ENCODE data around the gene IFNB1. TPM values are rescaled to one million over a fixed set of nuclear protein-coding genes. Genes with fewer than 3 reads are reported as not detected.

Gene IFNB1
- total and polyA plus RNA-seq, 7 donors = 0.20 TPM; not detected in 6

- intact Hi-C loops (cut with DNase I) = no loop called here
- 39% methylated on average over 2 of the region's 2 CpGs for WGBS, 2 donors
- DNase-seq = no peak
- Histone ChIP-seq H3K9me3 (no peaks in the 10 kb centered on the region), H3K27ac (no peak overlapping the region), H3K4me3 (no peak overlapping the region), H3K4me1 (no peaks in the 10 kb centered on the region), H3K27me3 (no peaks in the 10 kb centered on the region), H3K36me3 (no peaks in the 10 kb centered on the region)
- TF ChIP-seq POLR2AphosphoS5 (IDR thresholded peaks at IDR 0.05) (no peak), CTCF (IDR thresholded peaks at IDR 0.05) (no peak), EP300 (IDR thresholded peaks at IDR 0.05) (no peak), POLR2A (IDR thresholded peaks at IDR 0.05) (no peak)
Observed at GRCh38 chr9:21060919-21061561, 16.7 kb downstream of the IFNB1 start.

GRCh38 chr9:21056931-21057330, 20.8 kb downstream of the IFNB1 start:
- intact Hi-C loops (cut with DNase I) = no loop called here
- H3K36me3 ChIP-seq = no peaks in the 10 kb centered on the region
- 15 to 50% methylated on average over 1 of the region's 1 CpG for WGBS, 2 donors
- no peak overlapping the region for H3K4me3 ChIP-seq
- DNase-seq = no peak
- no peak overlapping the region for H3K27ac ChIP-seq
- TF ChIP-seq CTCF (IDR thresholded peaks at IDR 0.05) (no peak), EP300 (IDR thresholded peaks at IDR 0.05) (no peak), POLR2A (IDR thresholded peaks at IDR 0.05) (no peak), POLR2AphosphoS5 (IDR thresholded peaks at IDR 0.05) (no peak)
- H3K27me3 ChIP-seq = no peaks in the 10 kb centered on the region
- H3K4me1 ChIP-seq = no peaks in the 10 kb centered on the region
- H3K9me3 ChIP-seq = no peaks in the 10 kb centered on the region

- WGBS, 2 donors = 31 to 39% methylated on average over 2 of the region's 2 CpGs
- TF ChIP-seq EP300 (IDR thresholded peaks at IDR 0.05) (no peak), POLR2AphosphoS5 (IDR thresholded peaks at IDR 0.05) (no peak)
- no peak overlapping the region for H3K27ac ChIP-seq
- no peaks in the 10 kb centered on the region for H3K9me3 ChIP-seq
- H3K4me3 ChIP-seq = no peak overlapping the region
- no peaks in the 10 kb centered on the region for H3K36me3 ChIP-seq
- no peak for DNase-seq
- intact Hi-C loops (cut with DNase I) = no loop called here
- no peaks in the 10 kb centered on the region for H3K4me1 ChIP-seq
- no peaks in the 10 kb centered on the region for H3K27me3 ChIP-seq
Observed at GRCh38 chr9:21053851-21054250, 23.9 kb downstream of the IFNB1 start.

GRCh38 chr9:21047281-21047691, 30.5 kb downstream of the IFNB1 start:
- no peak overlapping the region for H3K27ac ChIP-seq
- DNase-seq = no peak
- 70 to 83% methylated on average over 2 of the region's 2 CpGs for WGBS, 2 donors
- H3K36me3 ChIP-seq = no peaks in the 10 kb centered on the region
- H3K4me3 ChIP-seq = no peak overlapping the region
- no peak for TF ChIP-seq EP300 (IDR thresholded peaks at IDR 0.05)
- no peak for TF ChIP-seq CTCF (IDR thresholded peaks at IDR 0.05)
- no peak for TF ChIP-seq POLR2AphosphoS5 (IDR thresholded peaks at IDR 0.05)
- TF ChIP-seq POLR2A (IDR thresholded peaks at IDR 0.05) = no peak
- no peaks in the 10 kb centered on the region for H3K9me3 ChIP-seq
- no peaks in the 10 kb centered on the region for H3K4me1 ChIP-seq
- intact Hi-C loops (cut with DNase I) = no loop called here
- H3K27me3 ChIP-seq = no peaks in the 10 kb centered on the region

- intact Hi-C loops (cut with DNase I) = no loop called here
- Histone ChIP-seq H3K27me3 (no peaks in the 10 kb centered on the region), H3K36me3 (no peaks in the 10 kb centered on the region), H3K4me1 (no peaks in the 10 kb centered on the region), H3K9me3 (no peaks in the 10 kb centered on the region), H3K4me3 (no peak overlapping the region), H3K27ac (no peak overlapping the region)
- DNase-seq = no peak
- no peak for TF ChIP-seq CTCF (IDR thresholded peaks at IDR 0.05)
- no peak for TF ChIP-seq EP300 (IDR thresholded peaks at IDR 0.05)
- no peak for TF ChIP-seq POLR2A (IDR thresholded peaks at IDR 0.05)
- no peak for TF ChIP-seq POLR2AphosphoS5 (IDR thresholded peaks at IDR 0.05)
- WGBS, 2 donors = 71 to 85% methylated on average over 3 of the region's 3 CpGs
Observed at GRCh38 chr9:21043841-21044240, 33.9 kb downstream of the IFNB1 start.

All from sigmoid colon (tissue), 7 donors.